Measurements from ENCODE around the gene SRMS. TPM values are rescaled to one million over a fixed set of nuclear protein-coding genes. Genes with fewer than 3 reads are reported as not detected.
A peak's percentile ranks its signal among the peaks of the same experiment; 100 is the strongest.

SRMS gene
- 0.17 and 0.27 TPM in 2 replicates for total RNA-seq
- 0.26 TPM for total RNA-seq (2013)
- polyA plus RNA-seq: 0.26 and 0.54 TPM in 2 replicates
- polyA minus RNA-seq: 0.71 and 0.94 TPM in 2 replicates

- peaks cover 0 to under 1% (median 0%) of the 10 kb centered on the region in 3 donors for H3K9me3 ChIP-seq (ENCODE audit: control extremely low read depth in 1 of 3, control insufficient read depth in 2 of 3, insufficient read depth in 1 of 3, low read length in 2 of 3)
- no peak within 1 kb of the TSS for H3K27ac ChIP-seq (ENCODE audit: low read length in 2 of 2)
- H3K27me3 ChIP-seq (replicated peaks in 1 of 4; ENCODE audit: control extremely low read depth in 1 of 4, control insufficient read depth in 3 of 4, insufficient read depth in 4 of 4, low read length in 3 of 4): peaks cover 0 to 8% (median 1%) of the 10 kb centered on the region in 4 experiments
- peak within 1 kb of the TSS; percentile 46 for H3K27ac Mint-ChIP-seq
- no peaks in the 10 kb centered on the region for H3K36me3 ChIP-seq (replicated peaks in 1 of 2; ENCODE audit: control extremely low read depth in 1 of 2, control insufficient read depth in 1 of 2, extremely low read depth in 1 of 2, insufficient read depth in 2 of 2, low read length in 1 of 2)
- H3K9ac ChIP-seq (ENCODE audit: low read length): no peak within 1 kb of the TSS
- 55% methylated on average over 31 of the region's 35 CpGs for WGBS (ENCODE audit: insufficient coverage)
- H3K4me3 Mint-ChIP-seq: no peak within 1 kb of the TSS
- POLR2A ChIA-PET: no interaction called here
- H3K27me3 Mint-ChIP-seq: no peaks in the 10 kb centered on the region
- intact Hi-C loops (cut with micrococcal nuclease): no loop called here
- no peaks in the 10 kb centered on the region for H3K9me3 Mint-ChIP-seq (ENCODE audit: insufficient read depth)
- peaks cover 66% of the 10 kb centered on the region for H3K4me1 Mint-ChIP-seq
- TF ChIP-seq EZH2 (IDR thresholded peaks at IDR 0.05; ENCODE audit: borderline replicate concordance, insufficient read depth, low read depth, low read length, poor library complexity, severe bottlenecking): no peak
- TF ChIP-seq, protein P1, sequence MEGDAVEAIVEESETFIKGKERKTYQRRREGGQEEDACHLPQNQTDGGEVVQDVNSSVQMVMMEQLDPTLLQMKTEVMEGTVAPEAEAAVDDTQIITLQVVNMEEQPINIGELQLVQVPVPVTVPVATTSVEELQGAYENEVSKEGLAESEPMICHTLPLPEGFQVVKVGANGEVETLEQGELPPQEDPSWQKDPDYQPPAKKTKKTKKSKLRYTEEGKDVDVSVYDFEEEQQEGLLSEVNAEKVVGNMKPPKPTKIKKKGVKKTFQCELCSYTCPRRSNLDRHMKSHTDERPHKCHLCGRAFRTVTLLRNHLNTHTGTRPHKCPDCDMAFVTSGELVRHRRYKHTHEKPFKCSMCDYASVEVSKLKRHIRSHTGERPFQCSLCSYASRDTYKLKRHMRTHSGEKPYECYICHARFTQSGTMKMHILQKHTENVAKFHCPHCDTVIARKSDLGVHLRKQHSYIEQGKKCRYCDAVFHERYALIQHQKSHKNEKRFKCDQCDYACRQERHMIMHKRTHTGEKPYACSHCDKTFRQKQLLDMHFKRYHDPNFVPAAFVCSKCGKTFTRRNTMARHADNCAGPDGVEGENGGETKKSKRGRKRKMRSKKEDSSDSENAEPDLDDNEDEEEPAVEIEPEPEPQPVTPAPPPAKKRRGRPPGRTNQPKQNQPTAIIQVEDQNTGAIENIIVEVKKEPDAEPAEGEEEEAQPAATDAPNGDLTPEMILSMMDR (IDR thresholded peaks at IDR 0.05): no peak
- H4K20me1 ChIP-seq (ENCODE audit: control insufficient read depth, insufficient read depth, low read length, poor library complexity, severe bottlenecking): no peaks in the 10 kb centered on the region
- no peaks in the 10 kb centered on the region for H3K79me2 ChIP-seq (ENCODE audit: control insufficient read depth, insufficient read depth, low read length)
- no peak within 1 kb of the TSS for H2AFZ ChIP-seq (ENCODE audit: insufficient read depth, low read depth, low read length, poor library complexity, severe bottlenecking)
- no peak within 1 kb of the TSS for H3K4me3 ChIP-seq (ENCODE audit: control extremely low read depth in 1 of 5, extremely low read depth in 1 of 5, insufficient read depth in 1 of 5, low read depth in 2 of 5, low read length in 4 of 5)
- CTCF ChIA-PET: interaction anchor here (1.0 to 1.5 kb wide), 3 partner anchors 9 to 77 kb away, joined by 3 read pairs; no protein-coding TSS in a partner anchor
- no peak for ATAC-seq (ENCODE audit: low read depth)
- peaks cover 44 to 72% of the 10 kb centered on the region in 2 donors for H3K4me1 ChIP-seq (ENCODE audit: control insufficient read depth in 2 of 2, insufficient read depth in 2 of 2, low read length in 2 of 2)
- peak within 1 kb of the TSS; percentile 8 for H3K4me2 ChIP-seq (replicated peaks; ENCODE audit: low read depth, low read length, poor library complexity, severe bottlenecking)
- no peak for DNase-seq
Measured at GRCh38 chr20:63547725-63548480, at the start of gene SRMS. TSS of gene SRMS (minus strand) at chr20:63547749. CDS start at chr20:63547463, 286 bp downstream.

GRCh38 chr20:63596423-63596822, 48.9 kb upstream of the SRMS start:
- Histone ChIP-seq H3K27ac (ENCODE audit: low read length in 2 of 2) (no peak overlapping the region), H3K36me3 (replicated peaks in 1 of 2; ENCODE audit: control extremely low read depth in 1 of 2, control insufficient read depth in 1 of 2, extremely low read depth in 1 of 2, insufficient read depth in 2 of 2, low read length in 1 of 2) (peaks cover 0 to 60% of the 10 kb centered on the region in 2 experiments), H3K27me3 (replicated peaks in 1 of 4; ENCODE audit: control extremely low read depth in 1 of 4, control insufficient read depth in 3 of 4, insufficient read depth in 4 of 4, low read length in 3 of 4) (no peaks in the 10 kb centered on the region), H3K9ac (ENCODE audit: low read length) (no peak overlapping the region), H2AFZ (ENCODE audit: insufficient read depth, low read depth, low read length, poor library complexity, severe bottlenecking) (no peak overlapping the region), H3K9me3 (ENCODE audit: control extremely low read depth in 1 of 3, control insufficient read depth in 2 of 3, insufficient read depth in 1 of 3, low read length in 2 of 3) (peaks cover 0 to under 1% (median 0%) of the 10 kb centered on the region in 3 donors), H3K4me2 (replicated peaks; ENCODE audit: low read depth, low read length, poor library complexity, severe bottlenecking) (no peak overlapping the region), H3K4me1 (ENCODE audit: control insufficient read depth in 2 of 2, insufficient read depth in 2 of 2, low read length in 2 of 2) (no peaks in the 10 kb centered on the region), H3K79me2 (ENCODE audit: control insufficient read depth, insufficient read depth, low read length) (peaks cover 6% of the 10 kb centered on the region), H3K4me3 (ENCODE audit: control extremely low read depth in 1 of 5, extremely low read depth in 1 of 5, insufficient read depth in 1 of 5, low read depth in 2 of 5, low read length in 4 of 5) (no peak overlapping the region), H4K20me1 (ENCODE audit: control insufficient read depth, insufficient read depth, low read length, poor library complexity, severe bottlenecking) (peaks cover 8% of the 10 kb centered on the region)
- no peaks in the 10 kb centered on the region for H3K9me3 Mint-ChIP-seq (ENCODE audit: insufficient read depth)
- 100% methylated on average over 5 of the region's 6 CpGs for WGBS (ENCODE audit: insufficient coverage)
- CTCF ChIA-PET: no interaction called here
- DNase-seq: no peak
- TF ChIP-seq, protein P1 (IDR thresholded peaks at IDR 0.05): no peak
- TF ChIP-seq EZH2 (IDR thresholded peaks at IDR 0.05; ENCODE audit: borderline replicate concordance, insufficient read depth, low read depth, low read length, poor library complexity, severe bottlenecking): no peak
- no peaks in the 10 kb centered on the region for H3K27me3 Mint-ChIP-seq
- intact Hi-C loops (cut with micrococcal nuclease): no loop called here
- H3K27ac Mint-ChIP-seq: no peak overlapping the region
- POLR2A ChIA-PET: no interaction called here
- no peaks in the 10 kb centered on the region for H3K4me1 Mint-ChIP-seq
- no peak for ATAC-seq (ENCODE audit: low read depth)
- no peak overlapping the region for H3K4me3 Mint-ChIP-seq
